GM23338 (cell line): Measurements from ENCODE around the gene DDX39B. TPM values are rescaled to one million over a fixed set of nuclear protein-coding genes. Genes with fewer than 3 reads are reported as not detected.

Experiments
- ATAC-seq: fragments of 200-7000 bp; cut with Tn5 transposase; 3 replicates; pipeline ENCODE4 v1.9.1; 2020
- DNase-seq: peaks from one replicate; pipeline ENCODE4 v3.0.0-alpha.2; 2015; ENCODE audit warnings: low spot score
- H2AFZ ChIP-seq: fragments of 200-600 bp; sonication (generic); 2 replicates; pipeline ENCODE4 v1.8.0; 2016; ENCODE audit warnings: antibody characterized with exemption, mild to moderate bottlenecking, moderate library complexity
- H3F3A ChIP-seq: fragments of 200-600 bp; sonication (generic); replicated peaks from 2 replicates; pipeline ENCODE4 v1.8.0; 2017; ENCODE audit warnings: antibody characterized with exemption, mixed run types, low read depth
- H3K27ac ChIP-seq: fragments of 200-600 bp; sonication (generic); 2 replicates; pipeline ENCODE4 v1.6.1; 2016; ENCODE audit warnings: low read depth
- H3K27me3 ChIP-seq: fragments of 200-600 bp; sonication (generic); 2 replicates; pipeline ENCODE4 v1.8.0; 2016; ENCODE audit warnings: mild to moderate bottlenecking, mixed run types, moderate library complexity; ENCODE audit not compliant: insufficient read depth
- H3K36me3 ChIP-seq: fragments of 200-600 bp; sonication (generic); 2 replicates; pipeline ENCODE4 v1.8.0; 2016; ENCODE audit warnings: mild to moderate bottlenecking; ENCODE audit not compliant: insufficient read depth
- H3K4me1 ChIP-seq: fragments of 200-600 bp; sonication (generic); 2 replicates; pipeline ENCODE4 v1.8.0; 2016; ENCODE audit warnings: mild to moderate bottlenecking, moderate library complexity; ENCODE audit not compliant: insufficient read depth
- H3K4me2 ChIP-seq: fragments of 200-600 bp; sonication (generic); 2 replicates; pipeline ENCODE4 v1.7.1; 2017; ENCODE audit warnings: mixed run types
- H3K4me3 ChIP-seq: fragments of 200-600 bp; sonication (generic); 2 replicates; pipeline ENCODE4 v1.6.1; 2016; ENCODE audit warnings: mixed run types
- H3K79me2 ChIP-seq: fragments of 200-600 bp; sonication (generic); replicated peaks from 2 replicates; pipeline ENCODE4 v1.8.0; 2017; ENCODE audit warnings: mild to moderate bottlenecking; ENCODE audit not compliant: insufficient read depth
- H3K9me2 ChIP-seq: fragments of 200-600 bp; sonication (generic); 2 replicates; pipeline ENCODE4 v1.8.0; 2017; ENCODE audit not compliant: insufficient read depth
- H4K20me1 ChIP-seq: fragments of 200-600 bp; sonication (generic); replicated peaks from 2 replicates; pipeline ENCODE4 v1.8.0; 2017; ENCODE audit warnings: mild to moderate bottlenecking; ENCODE audit not compliant: insufficient read depth
- H3K27ac Mint-ChIP-seq: 2 replicates; pipeline ENCODE4 v1.8.0; 2020; ENCODE audit warnings: inconsistent platforms, mild to moderate bottlenecking, moderate library complexity, mixed read lengths
- H3K27me3 Mint-ChIP-seq: 3 replicates; pipeline ENCODE4 v1.8.0; 2022; ENCODE audit warnings: low read depth, mild to moderate bottlenecking, moderate library complexity, mixed read lengths, inconsistent platforms; ENCODE audit not compliant: insufficient read depth, poor library complexity
- H3K36me3 Mint-ChIP-seq: 3 replicates; pipeline ENCODE4 v1.8.0; 2021; ENCODE audit warnings: low read depth, mild to moderate bottlenecking, inconsistent platforms, moderate library complexity, mixed read lengths
- H3K4me1 Mint-ChIP-seq: 3 replicates; pipeline ENCODE4 v1.8.0; 2020; ENCODE audit warnings: mild to moderate bottlenecking, inconsistent platforms, mixed read lengths
- H3K4me3 Mint-ChIP-seq: 3 replicates; pipeline ENCODE4 v1.8.0; 2021; ENCODE audit warnings: moderate library complexity, mild to moderate bottlenecking, inconsistent platforms, mixed read lengths
- H3K9me3 Mint-ChIP-seq: 3 replicates; pipeline ENCODE4 v1.8.0; 2020; ENCODE audit warnings: moderate library complexity, mild to moderate bottlenecking, inconsistent platforms, mixed read lengths
- CREB1 ChIP-seq: fragments of 250-450 bp; sonication (Bioruptor Pico); IDR thresholded peaks from 2 replicates; pipeline ENCODE4 v1.5.0; 2020; ENCODE audit warnings: low read depth, mild to moderate bottlenecking, moderate library complexity
- EZH2 ChIP-seq: fragments of 200-600 bp; sonication (generic); IDR thresholded peaks from one replicate; pipeline ENCODE4 v1.8.0; 2017; ENCODE audit warnings: antibody characterized with exemption, mild to moderate bottlenecking, low read depth; ENCODE audit not compliant: unreplicated experiment
- EZH2phosphoT487 ChIP-seq: fragments of 200-600 bp; sonication (generic); IDR thresholded peaks from one replicate; pipeline ENCODE4 v1.8.1; 2018; ENCODE audit warnings: antibody characterized with exemption; ENCODE audit not compliant: unreplicated experiment
- JUNB ChIP-seq: IDR thresholded peaks from one replicate; pipeline ENCODE4 v1.6.1; 2016; ENCODE audit warnings: antibody characterized with exemption; ENCODE audit not compliant: unreplicated experiment
- POLR2AphosphoS5 ChIP-seq: IDR thresholded peaks from 2 replicates; pipeline ENCODE4 v1.6.1; 2016; ENCODE audit warnings: antibody characterized with exemption, low read depth
- STAT1 ChIP-seq: IDR thresholded peaks from one replicate; pipeline ENCODE4 v1.6.1; 2016; ENCODE audit warnings: antibody characterized with exemption; ENCODE audit not compliant: unreplicated experiment
- ZNF114 ChIP-seq: fragments of 250-450 bp; sonication (Bioruptor Pico); IDR thresholded peaks from 2 replicates; pipeline ENCODE4 v1.5.0; 2020; ENCODE audit warnings: mild to moderate bottlenecking, moderate library complexity
- polyA plus RNA-seq: library from polyadenylated mRNA; unstranded; fragments of >200 nt; fragmentation: Nextera tagmentation; extraction: Ambion mirVana; gene quantifications from 2 replicates; pipeline ENCODE4 v1.2.1, GENCODE V29; 2016
- total RNA-seq: library from RNA; depleted of rRNA; stranded (reverse); fragments of >200 nt; shearing (Covaris generic); gene quantifications from 2 replicates; pipeline ENCODE4 v1.2.3, GENCODE V29; 2014
- TF ChIP-seq, protein P1 (sequence below): IDR thresholded peaks from 2 replicates; pipeline ENCODE4 v1.6.1; 2016; ENCODE audit warnings: antibody characterized with exemption
- TF ChIP-seq, protein P2 (sequence below): IDR thresholded peaks from one replicate; pipeline ENCODE4 v1.6.1; 2018; ENCODE audit warnings: antibody characterized with exemption; ENCODE audit not compliant: unreplicated experiment
- TF ChIP-seq, protein P3 (sequence below), 2 experiments: fragments of 200-600 bp in 1 of 2; sonication (generic) in 1 of 2; conservative IDR thresholded peaks; 2 replicates each; pipeline versions ENCODE4 v1.5.1 to v1.6.1; 2016 to 2017; ENCODE audit warnings: antibody characterized with exemption in 2 of 2, low read depth in 2 of 2, mild to moderate bottlenecking in 2 of 2, moderate library complexity in 1 of 2

The DDX39B gene
- total and polyA plus RNA-seq, 2 experiments from 2014 or later, result 341 to 849 TPM

DNA sequence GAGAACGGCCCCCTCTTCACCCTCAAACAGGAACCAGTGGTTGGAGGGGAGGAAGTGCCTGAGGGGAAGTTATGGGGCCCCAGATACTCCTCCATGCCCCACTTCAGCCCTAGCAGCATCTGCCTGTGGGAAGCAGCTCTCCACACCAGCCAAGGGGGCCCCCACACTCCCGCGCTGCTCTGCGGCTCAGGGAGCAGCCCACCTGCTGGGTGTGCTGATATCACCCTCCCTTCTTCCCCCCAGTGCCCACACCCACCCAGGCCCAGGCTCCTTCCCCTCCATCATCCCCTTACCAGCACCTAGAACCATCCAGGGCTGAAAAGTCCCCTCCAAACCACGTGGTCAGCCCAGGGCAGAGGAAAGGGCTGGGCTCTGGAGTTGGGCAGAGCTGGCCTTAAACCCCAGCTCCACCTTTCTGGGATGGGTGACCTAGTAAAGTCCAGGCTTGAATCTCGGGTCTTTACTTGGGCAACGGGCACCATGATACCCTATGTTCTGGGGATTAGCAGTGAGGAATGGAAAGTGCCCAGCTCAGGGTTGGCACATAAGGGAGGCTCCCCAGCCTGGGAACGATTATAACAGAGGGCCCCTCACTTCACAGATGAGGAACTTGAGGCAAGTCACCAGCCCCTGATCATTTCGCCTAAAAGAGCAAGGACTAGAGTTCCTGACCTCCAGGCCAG, 44.9 kb upstream of the DDX39B start (continued):
- TF ChIP-seq, protein P1, sequence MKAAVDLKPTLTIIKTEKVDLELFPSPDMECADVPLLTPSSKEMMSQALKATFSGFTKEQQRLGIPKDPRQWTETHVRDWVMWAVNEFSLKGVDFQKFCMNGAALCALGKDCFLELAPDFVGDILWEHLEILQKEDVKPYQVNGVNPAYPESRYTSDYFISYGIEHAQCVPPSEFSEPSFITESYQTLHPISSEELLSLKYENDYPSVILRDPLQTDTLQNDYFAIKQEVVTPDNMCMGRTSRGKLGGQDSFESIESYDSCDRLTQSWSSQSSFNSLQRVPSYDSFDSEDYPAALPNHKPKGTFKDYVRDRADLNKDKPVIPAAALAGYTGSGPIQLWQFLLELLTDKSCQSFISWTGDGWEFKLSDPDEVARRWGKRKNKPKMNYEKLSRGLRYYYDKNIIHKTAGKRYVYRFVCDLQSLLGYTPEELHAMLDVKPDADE, result no peak
- TF ChIP-seq EZH2phosphoT487 (no peak), JUNB (no peak), STAT1 (no peak)
- TF ChIP-seq, protein P2, sequence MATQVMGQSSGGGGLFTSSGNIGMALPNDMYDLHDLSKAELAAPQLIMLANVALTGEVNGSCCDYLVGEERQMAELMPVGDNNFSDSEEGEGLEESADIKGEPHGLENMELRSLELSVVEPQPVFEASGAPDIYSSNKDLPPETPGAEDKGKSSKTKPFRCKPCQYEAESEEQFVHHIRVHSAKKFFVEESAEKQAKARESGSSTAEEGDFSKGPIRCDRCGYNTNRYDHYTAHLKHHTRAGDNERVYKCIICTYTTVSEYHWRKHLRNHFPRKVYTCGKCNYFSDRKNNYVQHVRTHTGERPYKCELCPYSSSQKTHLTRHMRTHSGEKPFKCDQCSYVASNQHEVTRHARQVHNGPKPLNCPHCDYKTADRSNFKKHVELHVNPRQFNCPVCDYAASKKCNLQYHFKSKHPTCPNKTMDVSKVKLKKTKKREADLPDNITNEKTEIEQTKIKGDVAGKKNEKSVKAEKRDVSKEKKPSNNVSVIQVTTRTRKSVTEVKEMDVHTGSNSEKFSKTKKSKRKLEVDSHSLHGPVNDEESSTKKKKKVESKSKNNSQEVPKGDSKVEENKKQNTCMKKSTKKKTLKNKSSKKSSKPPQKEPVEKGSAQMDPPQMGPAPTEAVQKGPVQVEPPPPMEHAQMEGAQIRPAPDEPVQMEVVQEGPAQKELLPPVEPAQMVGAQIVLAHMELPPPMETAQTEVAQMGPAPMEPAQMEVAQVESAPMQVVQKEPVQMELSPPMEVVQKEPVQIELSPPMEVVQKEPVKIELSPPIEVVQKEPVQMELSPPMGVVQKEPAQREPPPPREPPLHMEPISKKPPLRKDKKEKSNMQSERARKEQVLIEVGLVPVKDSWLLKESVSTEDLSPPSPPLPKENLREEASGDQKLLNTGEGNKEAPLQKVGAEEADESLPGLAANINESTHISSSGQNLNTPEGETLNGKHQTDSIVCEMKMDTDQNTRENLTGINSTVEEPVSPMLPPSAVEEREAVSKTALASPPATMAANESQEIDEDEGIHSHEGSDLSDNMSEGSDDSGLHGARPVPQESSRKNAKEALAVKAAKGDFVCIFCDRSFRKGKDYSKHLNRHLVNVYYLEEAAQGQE, result no peak

DNA sequence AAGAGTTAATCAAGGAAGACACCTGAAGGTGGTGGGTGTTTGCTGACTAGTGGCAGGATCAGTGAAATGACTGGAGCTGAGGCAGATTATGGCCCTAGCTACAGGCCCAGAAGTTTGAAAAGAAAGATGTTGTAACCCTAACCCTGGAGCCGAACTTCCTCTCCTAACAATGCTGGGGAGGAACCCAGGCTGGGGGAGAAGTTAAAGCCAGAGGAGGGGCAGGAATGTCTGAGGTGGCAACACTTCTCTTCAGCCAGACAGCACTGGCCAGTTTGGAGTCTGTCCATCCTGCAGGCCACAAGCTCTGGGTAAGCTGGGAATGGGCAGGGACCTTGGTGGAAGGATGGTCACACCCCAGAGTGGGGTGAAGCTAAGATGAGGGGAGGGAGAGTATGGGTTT, 44.2 kb upstream of the DDX39B start, which contains the start of gene LST1:
TSS of gene LST1 (plus strand) at position 270 of the 400 bp plus-strand sequence. CDS start 1,023 bp downstream, outside the sequence.
- H3K9me3 Mint-ChIP-seq, result peaks cover 3% of the 10 kb centered on the region; the same call in 1 of the 3 replicates
- H3K4me3 Mint-ChIP-seq, result no peak within 1 kb of the TSS; the same call in 2 of the 3 replicates
- Histone ChIP-seq H3K4me3 (no peak within 1 kb of the TSS), H3K4me2 (no peak within 1 kb of the TSS), H3K36me3 (no peaks in the 10 kb centered on the region), H3K27me3 (peaks cover 11% of the 10 kb centered on the region), H4K20me1 (no peaks in the 10 kb centered on the region), H3K9me2 (no peaks in the 10 kb centered on the region), H3K79me2 (no peaks in the 10 kb centered on the region), H3K27ac (no peak within 1 kb of the TSS), H3F3A (no peaks in the 10 kb centered on the region), H3K4me1 (peaks cover 4% of the 10 kb centered on the region; the same call in 1 of the 2 replicates), H2AFZ (no peak within 1 kb of the TSS)
- peaks cover 26% of the 10 kb centered on the region for H3K27me3 Mint-ChIP-seq
- H3K4me1 Mint-ChIP-seq, result peaks cover 20% of the 10 kb centered on the region
- no peaks in the 10 kb centered on the region; the same call in 2 of the 3 replicates for H3K36me3 Mint-ChIP-seq
- ATAC-seq (no peak), DNase-seq (no peak)
- H3K27ac Mint-ChIP-seq, result no peak within 1 kb of the TSS
- TF ChIP-seq EZH2phosphoT487 (no peak), ZNF114 (CRISPR knock-in tag) (no peak), POLR2AphosphoS5 (no peak), EZH2 (no peak), JUNB (no peak), CREB1 (CRISPR knock-in tag) (no peak)
- TF ChIP-seq, protein P2, result no peak
- TF ChIP-seq, protein P3, sequence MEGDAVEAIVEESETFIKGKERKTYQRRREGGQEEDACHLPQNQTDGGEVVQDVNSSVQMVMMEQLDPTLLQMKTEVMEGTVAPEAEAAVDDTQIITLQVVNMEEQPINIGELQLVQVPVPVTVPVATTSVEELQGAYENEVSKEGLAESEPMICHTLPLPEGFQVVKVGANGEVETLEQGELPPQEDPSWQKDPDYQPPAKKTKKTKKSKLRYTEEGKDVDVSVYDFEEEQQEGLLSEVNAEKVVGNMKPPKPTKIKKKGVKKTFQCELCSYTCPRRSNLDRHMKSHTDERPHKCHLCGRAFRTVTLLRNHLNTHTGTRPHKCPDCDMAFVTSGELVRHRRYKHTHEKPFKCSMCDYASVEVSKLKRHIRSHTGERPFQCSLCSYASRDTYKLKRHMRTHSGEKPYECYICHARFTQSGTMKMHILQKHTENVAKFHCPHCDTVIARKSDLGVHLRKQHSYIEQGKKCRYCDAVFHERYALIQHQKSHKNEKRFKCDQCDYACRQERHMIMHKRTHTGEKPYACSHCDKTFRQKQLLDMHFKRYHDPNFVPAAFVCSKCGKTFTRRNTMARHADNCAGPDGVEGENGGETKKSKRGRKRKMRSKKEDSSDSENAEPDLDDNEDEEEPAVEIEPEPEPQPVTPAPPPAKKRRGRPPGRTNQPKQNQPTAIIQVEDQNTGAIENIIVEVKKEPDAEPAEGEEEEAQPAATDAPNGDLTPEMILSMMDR (conservative IDR thresholded peaks at IDR 0.05; ENCODE audit: low read depth in 2 of 2), result no peak
- TF ChIP-seq, protein P1, result no peak
